Heart left ventricle (tissue), 13 donors: ENCODE data around the gene CC2D2B.

Source experiments
- CTCF ChIP-seq, 12 donors: fragments of 200-600 bp; sonication (generic) in 4 of 12; IDR thresholded peaks; one replicate each; pipeline versions ENCODE4 v1.5.0 to v1.8.0; 2018 to 2022; ENCODE audit warnings: antibody characterized with exemption in 12 of 12, mild to moderate bottlenecking in 5 of 12
- POLR2A ChIP-seq, 2 donors: fragments of 450-650 bp; IDR thresholded peaks; one replicate each; pipeline ENCODE4 v1.6.1; 2017; ENCODE audit warnings: antibody characterized with exemption in 2 of 2, mild to moderate bottlenecking in 2 of 2, moderate library complexity in 2 of 2
- donor health status: ischemic (EF 13 %, LVEDD 7.1; RV severe dilation, severe dysfunction).
- donor health status: DM: no; HTN: yes; CAD: no.
- donor health status: DM: no; HTN: no; CAD: no.
- donor health status: ischemic (EF 25% LVEDD 6.9; RV normal size, moderate dysfunction).
- donor health status: ischemic (EF 25% LVEDD 5.7; RV mildly dilated, moderate dysfunction).
- donor health status: ischemic (EF 35%, LVEDD 5.7; RV mildly dilated, moderate dysfunction).
- donor health status: nonischemic (EF 11% LVEDD 7.7; RV severe dilation, severe dysfunction).
- donor health status: DM: yes; HTN: yes; CAD: no.
- donor health status: PGD.
- donor health status: ischemic (EF 29% LVEDD 5.4; RV normal size, mild dysfunction).
- donor health status: nonischemic (EF 23%, LVEDD 6.1; RV moderate dilation, normal function).

- TF ChIP-seq CTCF (IDR thresholded peaks at IDR 0.05) = no peak
- no peak for TF ChIP-seq POLR2A (IDR thresholded peaks at IDR 0.05)
Measured at GRCh38 chr10:96061232-96061631, 153.5 kb downstream of the CC2D2B start.
